HL-60 (cell line): Measurements from ENCODE around the gene MTCL1.

ENCODE experiments used
- DNase-seq, 2 experiments: peaks; one replicate each; pipeline ENCODE4 v3.0.0-alpha.2; 2010 to 2020; ENCODE audit warnings: low read depth in 1 of 2, low spot score in 1 of 2
- H3K27ac ChIP-seq: fragments of 250-450 bp; sonication (Bioruptor Pico); replicated peaks from 2 replicates; pipeline ENCODE4 v1.5.1; 2020; ENCODE audit warnings: mild to moderate bottlenecking, moderate library complexity
- H3K27me3 ChIP-seq: fragments of 250-450 bp; sonication (Bioruptor Pico); 2 replicates; pipeline ENCODE4 v1.5.1; 2021; ENCODE audit warnings: mild to moderate bottlenecking, moderate library complexity; ENCODE audit not compliant: insufficient read depth, poor library complexity, severe bottlenecking
- H3K4me3 ChIP-seq: replicated peaks from 2 replicates; pipeline ENCODE4 v1.5.1; 2011; ENCODE audit warnings: mild to moderate bottlenecking, control low read depth, low read length; ENCODE audit not compliant: insufficient read depth
- CTCF ChIP-seq: IDR thresholded peaks from one replicate; pipeline ENCODE4 v1.5.1; 2011; ENCODE audit warnings: low read length, control low read depth, inconsistent platforms; ENCODE audit not compliant: insufficient read depth
- GABPA ChIP-seq: IDR thresholded peaks from 2 replicates; pipeline ENCODE4 v1.6.1; 2012; ENCODE audit warnings: low read depth
- POLR2AphosphoS5 ChIP-seq: IDR thresholded peaks from 2 replicates; pipeline ENCODE4 v1.6.1; 2012; ENCODE audit warnings: low read depth
- REST ChIP-seq: IDR thresholded peaks from 2 replicates; pipeline ENCODE4 v1.6.1; 2012; ENCODE audit warnings: low read depth; ENCODE audit not compliant: insufficient replicate concordance
- SPI1 ChIP-seq: IDR thresholded peaks from 2 replicates; pipeline ENCODE4 v1.6.1; 2012; ENCODE audit warnings: low read depth, mild to moderate bottlenecking, borderline replicate concordance

MTCL1 gene

GRCh38 chr18:8694891-8695290 lies 10.5 kb upstream of the MTCL1 start:
- no peak for TF ChIP-seq POLR2AphosphoS5
- no peak for TF ChIP-seq GABPA
- no peak for TF ChIP-seq REST
- TF ChIP-seq CTCF, result no peak
- no peak for TF ChIP-seq SPI1
- DNase-seq, result no peak
- H3K4me3 ChIP-seq, result no peak overlapping the region
- peaks cover 3% of the 10 kb centered on the region for H3K27me3 ChIP-seq
- no peak overlapping the region for H3K27ac ChIP-seq

GRCh38 chr18:8695932-8696517 lies 9.3 kb upstream of the MTCL1 start:
- Histone ChIP-seq H3K4me3 (no peak overlapping the region), H3K27ac (no peak overlapping the region), H3K27me3 (peaks cover 10% of the 10 kb centered on the region)
- TF ChIP-seq GABPA (no peak), POLR2AphosphoS5 (no peak), SPI1 (no peak), CTCF (no peak), REST (no peak)
- DNase-seq, result no peak

GRCh38 chr18:8696749-8697211 lies 8.6 kb upstream of the MTCL1 start:
- Histone ChIP-seq H3K4me3 (no peak overlapping the region), H3K27me3 (peaks cover 18% of the 10 kb centered on the region), H3K27ac (no peak overlapping the region)
- DNase-seq, result peak; percentile 46 to 71
- TF ChIP-seq SPI1 (no peak), CTCF (peak; percentile 88), REST (no peak)
